A673 (cell line): ENCODE measurements around the gene SUSD4. TPM values are rescaled to one million over a fixed set of nuclear protein-coding genes. Genes with fewer than 3 reads are reported as not detected.

Experiments
- BruUV-seq: library from RNA; stranded (reverse); fragments of 400-500 nt; replicated peaks from 2 replicates; lab custom pipeline; 2021; lab: Mats Ljungman, UMichigan
- CTCF ChIA-PET: fragments of 300-600 bp; sonication (Branson Sonifier 250); formaldehyde crosslinking; loops from one replicate; lab custom pipeline; 2022; ENCODE audit warnings: antibody characterized with exemption; lab: Charles Lee
- POLR2A ChIA-PET: fragments of 300-600 bp; sonication (Branson Sonifier 250); formaldehyde crosslinking; loops from one replicate; lab custom pipeline; 2022; ENCODE audit warnings: antibody characterized with exemption; ENCODE audit not compliant: low non-redundant PET; lab: Charles Lee
- DNase-seq: peaks from one replicate; pipeline ENCODE4 v3.0.0-alpha.2; 2015; ENCODE audit warnings: low spot score
- H3K27ac ChIP-seq: fragments of 200-600 bp; sonication (generic); 2 replicates; pipeline ENCODE4 v1.5.1; 2016; ENCODE audit warnings: mixed run types, low read depth, mild to moderate bottlenecking, mixed read lengths, antibody characterized with exemption, low read length; ENCODE audit not compliant: poor library complexity, severe bottlenecking
- H3K27me3 ChIP-seq: fragments of 200-600 bp; sonication (generic); replicated peaks from 2 replicates; pipeline ENCODE4 v1.6.1; 2017; ENCODE audit warnings: mixed run types, low read depth, mild to moderate bottlenecking, mixed read lengths, antibody characterized with exemption, low read length; ENCODE audit not compliant: insufficient read depth, poor library complexity
- H3K36me3 ChIP-seq: fragments of 200-600 bp; sonication (generic); 2 replicates; pipeline ENCODE4 v1.6.1; 2016; ENCODE audit warnings: mixed run types, mild to moderate bottlenecking, mixed read lengths, antibody characterized with exemption, low read length; ENCODE audit not compliant: insufficient read depth, poor library complexity, severe bottlenecking
- H3K4me1 ChIP-seq: fragments of 200-600 bp; sonication (generic); 2 replicates; pipeline ENCODE4 v1.6.1; 2017; ENCODE audit warnings: mixed run types, mild to moderate bottlenecking, mixed read lengths, antibody characterized with exemption, low read length; ENCODE audit not compliant: insufficient read depth, poor library complexity, severe bottlenecking
- H3K4me3 ChIP-seq: fragments of 200-600 bp; sonication (generic); 2 replicates; pipeline ENCODE4 v1.5.1; 2016; ENCODE audit warnings: low read depth, mixed run types, mild to moderate bottlenecking, mixed read lengths, low read length; ENCODE audit not compliant: poor library complexity, severe bottlenecking
- H3K9me3 ChIP-seq: fragments of 200-600 bp; sonication (generic); 2 replicates; pipeline ENCODE4 v1.6.1; 2016; ENCODE audit warnings: mixed run types, low read depth, mild to moderate bottlenecking, mixed read lengths, antibody characterized with exemption, low read length; ENCODE audit not compliant: poor library complexity, severe bottlenecking
- EZH2 ChIP-seq: fragments of 200-600 bp; sonication (generic); IDR thresholded peaks from 2 replicates; pipeline ENCODE4 v1.6.1; 2017; ENCODE audit warnings: borderline replicate concordance, low read depth, mild to moderate bottlenecking, mixed read lengths, antibody characterized with exemption, low read length; ENCODE audit not compliant: poor library complexity, severe bottlenecking
- intact Hi-C: fragments of 100-400 bp; cut with micrococcal nuclease; formaldehyde crosslinking; loops from one replicate; pipeline ENCODE4 v1.10.0; 2022; ENCODE audit not compliant: unreplicated experiment
- total RNA-seq: library from RNA; stranded (reverse); gene quantifications from 2 replicates; pipeline ENCODE4 v1.2.3, GENCODE V29; 2021
- TF ChIP-seq, protein P1 (sequence below): fragments of 300-800, 200-600 bp; sonication (generic); conservative IDR thresholded peaks from 2 replicates; pipeline ENCODE4 v1.5.1; 2017; ENCODE audit warnings: low read depth, mild to moderate bottlenecking, antibody characterized with exemption, low read length, moderate library complexity, mixed read lengths

Gene SUSD4
- total RNA-seq, 1 experiment from 2014 or later = not detected

DNA sequence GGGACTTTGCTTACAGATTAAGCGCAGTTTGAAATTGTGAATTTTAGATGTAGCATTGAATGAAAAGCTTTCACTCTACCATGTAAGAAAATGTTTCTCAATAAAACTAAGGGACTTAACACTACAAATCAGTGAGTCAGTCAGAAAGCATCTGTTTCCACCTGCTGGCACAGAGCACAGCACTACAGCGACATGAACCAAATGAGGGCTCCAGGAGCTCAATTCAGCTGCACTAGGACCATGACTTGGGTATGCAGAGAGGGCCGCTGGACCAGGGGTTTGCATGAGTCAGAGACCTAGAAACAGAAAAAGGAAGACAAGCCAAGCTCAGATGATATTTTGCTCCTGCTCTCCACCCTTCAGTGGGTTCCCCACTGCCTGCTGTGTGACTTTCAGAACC lies 5.2 kb downstream of the SUSD4 start:
- H3K36me3 ChIP-seq = no peaks in the 10 kb centered on the region
- TF ChIP-seq, protein P1, sequence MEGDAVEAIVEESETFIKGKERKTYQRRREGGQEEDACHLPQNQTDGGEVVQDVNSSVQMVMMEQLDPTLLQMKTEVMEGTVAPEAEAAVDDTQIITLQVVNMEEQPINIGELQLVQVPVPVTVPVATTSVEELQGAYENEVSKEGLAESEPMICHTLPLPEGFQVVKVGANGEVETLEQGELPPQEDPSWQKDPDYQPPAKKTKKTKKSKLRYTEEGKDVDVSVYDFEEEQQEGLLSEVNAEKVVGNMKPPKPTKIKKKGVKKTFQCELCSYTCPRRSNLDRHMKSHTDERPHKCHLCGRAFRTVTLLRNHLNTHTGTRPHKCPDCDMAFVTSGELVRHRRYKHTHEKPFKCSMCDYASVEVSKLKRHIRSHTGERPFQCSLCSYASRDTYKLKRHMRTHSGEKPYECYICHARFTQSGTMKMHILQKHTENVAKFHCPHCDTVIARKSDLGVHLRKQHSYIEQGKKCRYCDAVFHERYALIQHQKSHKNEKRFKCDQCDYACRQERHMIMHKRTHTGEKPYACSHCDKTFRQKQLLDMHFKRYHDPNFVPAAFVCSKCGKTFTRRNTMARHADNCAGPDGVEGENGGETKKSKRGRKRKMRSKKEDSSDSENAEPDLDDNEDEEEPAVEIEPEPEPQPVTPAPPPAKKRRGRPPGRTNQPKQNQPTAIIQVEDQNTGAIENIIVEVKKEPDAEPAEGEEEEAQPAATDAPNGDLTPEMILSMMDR = no peak
- no peak for TF ChIP-seq EZH2
- no peak overlapping the region for H3K4me3 ChIP-seq
- ChIA-PET CTCF (interaction anchor here (1.0 kb wide), 1 partner anchor 225 kb away, joined by 3 read pairs; no protein-coding TSS in a partner anchor), POLR2A (no interaction called here)
- H3K4me1 ChIP-seq = peaks cover 8% of the 10 kb centered on the region
- H3K9me3 ChIP-seq = no peaks in the 10 kb centered on the region
- BruUV-seq = no TSS peak
- intact Hi-C loops = no loop called here
- no peak for DNase-seq
- no peak overlapping the region for H3K27ac ChIP-seq
- H3K27me3 ChIP-seq = peaks cover 84% of the 10 kb centered on the region

DNA sequence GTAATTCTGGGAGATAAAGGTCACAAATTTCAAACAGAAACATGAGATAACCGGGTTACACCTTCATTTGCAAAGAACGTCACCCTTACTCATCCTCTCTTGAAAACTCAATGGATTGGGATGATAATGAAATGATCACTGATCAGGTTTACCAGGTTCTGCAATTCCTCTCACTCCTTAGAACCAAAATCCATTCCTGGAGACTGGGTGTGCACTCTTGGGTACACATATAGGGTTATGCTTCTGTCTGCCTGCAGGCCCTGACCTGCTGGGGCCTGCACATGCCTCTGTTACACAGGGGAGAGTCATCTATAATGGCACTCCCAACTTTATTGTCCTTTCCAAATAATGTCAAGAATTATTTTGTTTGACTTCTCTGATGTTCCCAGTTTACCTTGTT lies 8.3 kb downstream of the SUSD4 start:
- H3K4me3 ChIP-seq = no peak overlapping the region
- intact Hi-C loops = no loop called here
- BruUV-seq = no TSS peak
- H3K27ac ChIP-seq = no peak overlapping the region
- H3K9me3 ChIP-seq = no peaks in the 10 kb centered on the region
- H3K4me1 ChIP-seq = no peaks in the 10 kb centered on the region
- TF ChIP-seq, protein P1 = no peak
- no peak for TF ChIP-seq EZH2
- DNase-seq = no peak
- CTCF ChIA-PET = no interaction called here
- H3K27me3 ChIP-seq = peaks cover 75% of the 10 kb centered on the region
- no peaks in the 10 kb centered on the region for H3K36me3 ChIP-seq
- POLR2A ChIA-PET = no interaction called here

DNA sequence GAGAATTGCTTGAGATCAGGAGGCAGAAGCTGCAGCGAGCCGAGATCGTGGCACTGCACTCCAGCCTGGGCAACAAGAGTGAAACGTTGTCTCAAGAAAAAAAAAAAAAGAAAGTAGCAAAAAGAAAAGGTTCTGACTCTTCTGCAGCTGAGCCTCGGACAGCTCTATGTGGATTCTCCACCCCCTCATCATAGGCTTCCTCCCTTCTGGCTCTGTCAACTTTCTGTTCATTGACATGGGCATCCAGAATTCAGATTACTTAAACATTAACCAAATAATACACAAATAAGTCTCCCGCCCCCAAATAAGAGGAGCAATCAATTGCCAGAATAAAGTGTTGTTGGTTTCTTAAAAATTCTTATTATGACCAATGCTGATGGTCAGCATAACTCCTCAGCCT lies 10.0 kb downstream of the SUSD4 start:
- intact Hi-C loops = no loop called here
- ChIA-PET POLR2A (no interaction called here), CTCF (no interaction called here)
- Histone ChIP-seq H3K4me3 (no peak overlapping the region), H3K4me1 (no peaks in the 10 kb centered on the region), H3K36me3 (no peaks in the 10 kb centered on the region), H3K27ac (no peak overlapping the region), H3K27me3 (peaks cover 58% of the 10 kb centered on the region), H3K9me3 (no peaks in the 10 kb centered on the region)
- no TSS peak for BruUV-seq
- DNase-seq = no peak
- no peak for TF ChIP-seq EZH2
- TF ChIP-seq, protein P1 = no peak
